HG02943 (cell line): Measurements from ENCODE around the gene ARHGAP8.
"Not testable (repeated sequence)": the region's sequence is repeated elsewhere in the genome, so short reads cannot be mapped to it uniquely, and the experiment has no call there.

ENCODE experiments used
- ATAC-seq: cut with Tn5 transposase; IDR thresholded peaks from one replicate; pipeline ENCODE4 v1.9.1; 2021; ENCODE audit warnings: mild to moderate bottlenecking, low read depth, moderate library complexity; ENCODE audit not compliant: unreplicated experiment

ARHGAP8 gene

DNA sequence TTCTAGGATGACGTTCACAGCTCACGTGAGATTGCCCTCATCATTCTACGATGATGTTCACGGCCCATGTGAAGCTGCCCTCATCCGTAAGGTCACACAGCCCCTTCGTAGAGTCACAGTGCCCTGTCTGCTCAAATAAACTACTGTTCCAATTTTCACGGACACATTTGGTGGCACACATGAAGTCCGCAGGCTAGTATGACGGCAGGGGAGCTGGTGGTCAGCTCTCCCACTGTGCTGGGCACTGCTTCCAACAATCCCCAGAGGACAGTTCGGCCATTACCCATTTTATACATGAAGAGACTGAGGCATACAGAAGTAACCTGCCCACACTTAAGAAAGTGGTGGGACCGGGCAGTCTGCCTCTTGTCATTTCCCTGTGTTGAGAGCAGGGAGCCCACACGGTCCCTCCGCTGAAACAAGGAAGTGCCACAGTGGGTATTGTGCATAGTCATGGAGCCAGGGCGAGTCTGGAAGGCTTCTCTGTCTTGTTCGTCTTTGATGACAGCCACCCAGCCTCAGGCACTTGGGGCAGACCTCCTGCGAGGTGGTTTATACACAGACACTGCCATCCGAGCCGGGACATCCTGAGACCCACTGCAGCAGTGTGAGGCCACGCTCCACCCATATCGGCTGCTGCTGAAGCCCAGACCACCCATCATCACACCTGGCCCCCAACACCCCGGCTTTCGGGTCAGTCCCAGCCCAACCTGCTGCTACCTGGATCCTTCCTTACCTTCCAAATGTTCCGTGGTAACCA, 143.1 kb downstream of the ARHGAP8 start:
- ATAC-seq: no peak

DNA sequence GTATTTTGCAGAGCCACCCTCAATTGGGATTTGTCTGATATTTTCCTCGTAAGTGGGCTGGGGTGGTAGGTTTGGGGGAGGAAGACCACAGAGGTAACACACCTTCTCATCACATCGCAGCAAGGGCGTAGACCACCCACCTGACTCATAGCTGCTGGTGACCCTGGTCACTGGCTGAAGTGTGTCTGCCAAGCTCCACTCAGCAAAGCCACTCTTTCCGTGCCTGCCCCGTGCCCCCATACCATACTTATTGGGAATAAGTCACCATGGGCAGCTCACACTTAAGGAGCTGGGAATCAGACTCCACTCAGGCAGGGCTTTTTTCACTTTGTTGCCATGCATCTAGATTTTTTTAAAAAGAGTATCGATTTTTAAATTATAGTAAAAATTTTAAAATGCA, 145.9 kb downstream of the ARHGAP8 start:
- no peak for ATAC-seq

DNA sequence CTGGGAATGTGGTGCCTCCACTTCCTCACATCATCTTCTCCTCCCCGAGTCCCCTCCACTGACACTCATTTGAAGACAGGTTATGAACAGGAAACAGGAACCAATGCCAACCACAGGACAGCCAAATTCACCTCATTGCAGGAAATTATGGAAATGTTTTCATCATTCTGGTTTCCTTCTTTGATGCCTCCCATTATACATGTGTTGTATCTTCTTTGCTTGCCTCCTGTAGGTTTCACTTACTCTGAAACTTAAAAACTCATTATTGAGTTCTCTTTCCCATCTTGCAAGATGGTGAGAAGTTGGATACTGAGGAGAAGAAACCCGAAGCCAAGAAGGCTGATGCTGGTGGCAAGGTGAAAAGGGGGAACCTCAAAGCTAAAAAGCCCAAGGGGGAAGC, 148.9 kb downstream of the ARHGAP8 start:
- no peak for ATAC-seq

DNA sequence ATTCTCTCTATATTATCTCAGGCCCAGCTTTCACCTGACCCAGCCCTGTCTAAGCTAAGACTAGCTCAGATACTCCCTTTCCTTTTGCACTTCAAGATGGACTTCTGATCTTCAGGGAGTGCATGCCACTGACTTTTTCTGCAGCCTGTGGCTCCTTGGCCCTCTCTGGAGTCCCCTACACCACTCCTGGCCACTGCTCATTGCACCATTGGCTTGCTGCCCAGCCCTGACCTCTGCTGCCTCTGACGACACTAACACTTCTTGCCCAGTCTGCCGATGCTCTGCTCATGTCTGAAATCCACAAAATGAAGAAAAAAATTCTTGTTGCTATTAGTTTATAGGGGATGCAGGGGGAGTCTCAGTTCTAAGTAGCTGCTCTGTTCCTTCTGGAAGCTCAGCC, 150.8 kb downstream of the ARHGAP8 start:
- not testable (repeated sequence) for ATAC-seq

DNA sequence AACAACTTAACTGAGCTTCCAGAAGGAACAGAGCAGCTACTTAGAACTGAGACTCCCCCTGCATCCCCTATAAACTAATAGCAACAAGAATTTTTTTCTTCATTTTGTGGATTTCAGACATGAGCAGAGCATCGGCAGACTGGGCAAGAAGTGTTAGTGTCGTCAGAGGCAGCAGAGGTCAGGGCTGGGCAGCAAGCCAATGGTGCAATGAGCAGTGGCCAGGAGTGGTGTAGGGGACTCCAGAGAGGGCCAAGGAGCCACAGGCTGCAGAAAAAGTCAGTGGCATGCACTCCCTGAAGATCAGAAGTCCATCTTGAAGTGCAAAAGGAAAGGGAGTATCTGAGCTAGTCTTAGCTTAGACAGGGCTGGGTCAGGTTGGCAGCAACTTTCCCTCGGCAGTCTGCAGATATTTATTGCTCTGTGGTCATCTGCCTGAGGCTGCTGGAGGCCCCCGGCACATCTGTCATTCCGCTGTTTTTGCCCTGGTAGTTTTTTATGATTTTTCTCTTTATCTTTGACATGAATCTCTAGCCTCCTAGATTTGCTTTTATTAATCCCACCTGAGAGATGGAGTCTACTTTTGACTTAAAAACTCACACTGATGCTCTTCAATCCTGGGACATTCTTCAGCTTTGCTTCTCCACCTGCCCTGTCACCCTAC, 152.2 kb downstream of the ARHGAP8 start:
- not testable (repeated sequence) for ATAC-seq

DNA sequence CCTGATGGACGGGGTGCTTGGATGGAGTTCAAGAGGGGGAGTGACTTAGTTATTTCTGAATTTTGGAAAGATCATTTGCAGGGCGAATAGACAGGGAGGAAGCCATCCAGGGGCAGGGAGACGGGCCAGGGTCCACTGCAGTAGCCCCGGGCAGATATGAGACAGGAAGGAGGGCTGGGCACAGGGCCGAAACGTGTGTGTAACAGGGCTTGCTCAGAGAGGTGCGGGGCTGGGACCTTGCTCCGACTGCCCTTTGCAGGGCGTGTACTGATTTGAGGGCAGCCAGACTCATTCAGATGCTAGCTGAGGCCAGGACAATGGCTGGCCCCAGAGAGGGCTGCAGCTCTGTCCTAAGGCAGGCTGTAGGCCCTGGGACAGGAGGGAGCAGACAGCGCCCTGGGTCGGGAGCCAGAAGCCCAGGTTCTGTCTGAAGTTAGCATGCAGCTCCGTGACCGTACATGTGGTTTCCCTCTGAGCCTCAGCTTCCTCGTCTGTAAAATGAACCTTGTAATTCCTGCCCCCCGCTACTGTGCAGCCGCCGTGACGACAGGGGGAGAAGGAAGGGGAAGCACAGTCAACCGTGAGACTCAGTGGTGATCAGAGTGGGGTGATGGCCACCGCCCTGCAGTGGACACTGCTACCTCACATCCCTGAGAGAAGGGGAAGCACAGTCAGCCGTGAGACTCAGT, 154.0 kb downstream of the ARHGAP8 start:
- ATAC-seq: no peak

DNA sequence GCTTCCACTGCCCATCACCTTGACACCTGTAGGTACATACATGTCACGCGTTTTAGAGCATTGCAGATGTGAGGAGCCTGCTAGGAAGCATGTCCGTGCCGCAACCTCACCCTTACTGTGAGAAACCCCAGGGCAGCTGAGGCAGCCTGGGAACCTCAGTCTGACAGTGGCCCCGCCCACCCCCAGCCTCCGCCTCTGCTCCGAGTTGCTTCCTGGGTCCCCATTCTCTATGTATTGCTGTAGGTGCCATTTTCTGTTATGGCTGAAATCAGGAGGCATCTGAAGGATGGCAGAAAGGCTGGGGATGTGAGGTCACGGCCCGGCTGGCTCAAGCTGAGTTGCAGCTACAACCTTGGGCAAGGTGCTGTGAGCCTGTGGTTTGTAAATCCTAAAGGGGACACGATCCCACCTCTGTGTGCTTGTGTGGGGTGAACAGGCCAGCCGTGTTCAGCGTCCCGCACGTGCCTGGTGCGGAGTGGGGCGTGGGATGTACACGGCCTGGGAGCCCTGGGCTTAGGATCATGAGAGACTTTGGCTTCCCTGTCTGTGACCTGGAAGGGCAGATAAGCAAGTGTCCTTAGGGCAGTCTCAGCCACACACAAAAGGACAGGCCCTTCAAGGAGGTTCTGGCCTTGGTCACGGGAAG, 154.7 kb downstream of the ARHGAP8 start:
- ATAC-seq: no peak

DNA sequence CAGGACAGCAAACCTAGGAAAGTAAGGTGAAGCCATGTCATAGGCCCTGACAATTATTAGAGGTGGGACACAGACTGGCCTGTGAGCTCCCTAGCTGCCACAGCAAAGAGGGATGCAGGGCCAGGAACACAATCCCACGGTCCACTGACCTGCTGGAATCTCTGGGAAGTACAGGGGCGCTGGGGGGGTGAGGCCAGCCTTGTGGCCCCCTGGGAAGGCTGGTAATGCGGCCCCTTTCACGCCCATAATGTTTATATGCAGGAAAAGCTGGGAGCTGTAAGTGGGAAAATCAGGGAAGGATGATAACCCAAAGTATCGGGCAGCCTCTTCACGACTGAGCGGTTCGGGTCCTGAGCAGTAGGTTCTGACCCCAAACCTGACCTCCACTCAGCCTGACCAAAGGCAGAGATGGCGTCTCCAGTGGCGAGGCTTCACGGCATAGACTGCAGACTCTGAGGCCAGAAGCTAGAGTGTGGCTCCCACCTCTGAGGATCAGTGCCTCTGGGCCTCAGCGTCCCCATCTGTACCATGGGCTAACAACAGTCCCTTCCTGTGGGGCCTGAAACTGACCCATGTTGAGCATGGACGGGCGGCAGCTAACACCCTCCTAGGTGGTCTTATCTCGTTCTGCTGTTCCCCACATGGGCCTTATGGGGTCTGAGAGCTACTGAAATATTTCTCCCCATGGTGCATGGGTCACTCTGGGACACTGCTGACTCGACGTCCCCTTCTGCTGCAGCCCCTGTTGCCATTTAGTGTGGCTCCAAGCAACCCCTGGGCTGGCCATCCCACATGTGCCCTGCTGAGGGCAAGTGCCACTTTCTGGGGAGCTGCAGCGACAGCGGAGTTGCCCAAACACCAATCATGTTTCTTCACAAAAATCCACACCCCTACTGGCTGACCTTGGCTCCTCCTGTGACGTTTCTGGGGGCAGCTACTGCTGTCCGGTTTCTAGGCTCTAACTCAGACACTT, 155.7 kb downstream of the ARHGAP8 start:
- no peak for ATAC-seq

DNA sequence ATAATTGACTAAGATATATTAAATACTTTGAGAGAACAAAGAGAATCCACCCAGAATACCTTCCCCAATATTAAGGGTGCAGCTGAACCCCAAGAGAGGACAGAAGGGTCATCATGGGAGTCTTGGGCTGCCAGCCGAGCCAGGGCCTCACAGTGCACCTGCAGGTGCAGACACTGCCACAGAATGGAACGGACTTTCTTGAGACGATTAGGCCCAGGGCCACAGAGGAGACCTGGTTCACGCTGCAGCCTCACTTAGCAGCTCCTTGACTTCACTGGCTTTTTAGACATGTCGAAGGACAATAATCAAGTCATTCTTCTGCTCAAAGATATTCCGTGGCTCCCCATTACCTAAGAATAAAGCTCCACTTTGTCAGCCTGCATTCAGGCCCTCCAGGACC, 156.9 kb downstream of the ARHGAP8 start:
- ATAC-seq: no peak
